CD8-positive, alpha-beta memory T cell (primary cell): Measurements from ENCODE around the gene APOBEC3C. TPM values are rescaled to one million over a fixed set of nuclear protein-coding genes. Genes with fewer than 3 reads are reported as not detected.
"Not testable (repeated sequence)": the region's sequence is repeated elsewhere in the genome, so short reads cannot be mapped to it uniquely, and the experiment has no call there.

ENCODE experiments used
- CTCF ChIA-PET: fragments of 350-600 bp; sonication (Branson Sonifier 250); formaldehyde crosslinking; loops from one replicate; lab custom pipeline; 2021; ENCODE audit warnings: antibody characterized with exemption; lab: Charles Lee
- POLR2A ChIA-PET: fragments of 350-600 bp; sonication (Branson Sonifier 250); formaldehyde crosslinking; loops from one replicate; lab custom pipeline; 2021; ENCODE audit warnings: antibody characterized with exemption; lab: Charles Lee
- DNase-seq, 5 donors: peaks; one replicate each; pipeline versions ENCODE4 v3.0.0 to v3.0.0-alpha.2; 2020 to 2022; ENCODE audit warnings: mixed read lengths in 1 of 5
- H3K27ac ChIP-seq: one replicate; pipeline ENCODE4 v1.7.0; 2013; ENCODE audit warnings: low read depth, mild to moderate bottlenecking, low read length, moderate library complexity
- H3K27me3 ChIP-seq: 2 replicates; pipeline ENCODE4 v1.7.0; 2013; ENCODE audit warnings: low read length, mild to moderate bottlenecking; ENCODE audit not compliant: insufficient read depth, poor library complexity, severe bottlenecking
- H3K36me3 ChIP-seq: 2 replicates; pipeline ENCODE4 v1.7.0; 2013; ENCODE audit warnings: mild to moderate bottlenecking, low read length, moderate library complexity; ENCODE audit not compliant: insufficient read depth
- H3K4me1 ChIP-seq: 2 replicates; pipeline ENCODE4 v1.7.0; 2013; ENCODE audit warnings: mild to moderate bottlenecking, low read length, moderate library complexity; ENCODE audit not compliant: insufficient read depth
- H3K4me3 ChIP-seq: 2 replicates; pipeline ENCODE4 v1.7.0; 2013; ENCODE audit warnings: mild to moderate bottlenecking, low read length
- H3K9me3 ChIP-seq: 2 replicates; pipeline ENCODE4 v1.7.0; 2013; ENCODE audit warnings: mild to moderate bottlenecking, low read length
- H3K27ac Mint-ChIP-seq, 8 donors: one replicate each; pipeline ENCODE4 v1.8.0; 2020 to 2021; ENCODE audit warnings: mixed read lengths in 8 of 8, mild to moderate bottlenecking in 6 of 8, inconsistent platforms in 3 of 8, moderate library complexity in 3 of 8
- H3K27me3 Mint-ChIP-seq, 2 donors: one replicate each; pipeline ENCODE4 v1.8.0; 2020 to 2021; ENCODE audit warnings: mixed read lengths in 2 of 2, mild to moderate bottlenecking in 1 of 2, moderate library complexity in 1 of 2
- H3K36me3 Mint-ChIP-seq, 3 donors: one replicate each; pipeline ENCODE4 v1.8.0; 2020 to 2021; ENCODE audit warnings: mixed read lengths in 3 of 3, inconsistent platforms in 1 of 3, mild to moderate bottlenecking in 1 of 3
- H3K4me1 Mint-ChIP-seq, 3 donors: one replicate each; pipeline ENCODE4 v1.8.0; 2020 to 2021; ENCODE audit warnings: mixed read lengths in 3 of 3, inconsistent platforms in 1 of 3, mild to moderate bottlenecking in 1 of 3
- H3K4me3 Mint-ChIP-seq, 7 donors: one replicate each; pipeline ENCODE4 v1.8.0; 2020 to 2021; ENCODE audit warnings: mixed read lengths in 7 of 7, mild to moderate bottlenecking in 6 of 7, moderate library complexity in 4 of 7, inconsistent platforms in 2 of 7
- H3K9me3 Mint-ChIP-seq, 5 donors: one replicate each; pipeline ENCODE4 v1.8.0; 2020 to 2022; ENCODE audit warnings: mixed read lengths in 5 of 5, mild to moderate bottlenecking in 3 of 5, moderate library complexity in 2 of 5, inconsistent platforms in 1 of 5
- polyA plus RNA-seq: library from polyadenylated mRNA; unstranded; fragments of 300-500 nt; fragmentation: Illumina TruSeq; gene quantifications from one replicate; pipeline ENCODE4 v1.2.3, GENCODE V29; 2021
- total RNA-seq, 2 experiments: library from RNA; stranded (reverse); gene quantifications; one replicate each; pipeline ENCODE4 v1.2.3, GENCODE V29; 2021

APOBEC3C gene
- total and polyA plus RNA-seq, 3 experiments from 2014 or later, result 133 to 255 (median 138) TPM

DNA sequence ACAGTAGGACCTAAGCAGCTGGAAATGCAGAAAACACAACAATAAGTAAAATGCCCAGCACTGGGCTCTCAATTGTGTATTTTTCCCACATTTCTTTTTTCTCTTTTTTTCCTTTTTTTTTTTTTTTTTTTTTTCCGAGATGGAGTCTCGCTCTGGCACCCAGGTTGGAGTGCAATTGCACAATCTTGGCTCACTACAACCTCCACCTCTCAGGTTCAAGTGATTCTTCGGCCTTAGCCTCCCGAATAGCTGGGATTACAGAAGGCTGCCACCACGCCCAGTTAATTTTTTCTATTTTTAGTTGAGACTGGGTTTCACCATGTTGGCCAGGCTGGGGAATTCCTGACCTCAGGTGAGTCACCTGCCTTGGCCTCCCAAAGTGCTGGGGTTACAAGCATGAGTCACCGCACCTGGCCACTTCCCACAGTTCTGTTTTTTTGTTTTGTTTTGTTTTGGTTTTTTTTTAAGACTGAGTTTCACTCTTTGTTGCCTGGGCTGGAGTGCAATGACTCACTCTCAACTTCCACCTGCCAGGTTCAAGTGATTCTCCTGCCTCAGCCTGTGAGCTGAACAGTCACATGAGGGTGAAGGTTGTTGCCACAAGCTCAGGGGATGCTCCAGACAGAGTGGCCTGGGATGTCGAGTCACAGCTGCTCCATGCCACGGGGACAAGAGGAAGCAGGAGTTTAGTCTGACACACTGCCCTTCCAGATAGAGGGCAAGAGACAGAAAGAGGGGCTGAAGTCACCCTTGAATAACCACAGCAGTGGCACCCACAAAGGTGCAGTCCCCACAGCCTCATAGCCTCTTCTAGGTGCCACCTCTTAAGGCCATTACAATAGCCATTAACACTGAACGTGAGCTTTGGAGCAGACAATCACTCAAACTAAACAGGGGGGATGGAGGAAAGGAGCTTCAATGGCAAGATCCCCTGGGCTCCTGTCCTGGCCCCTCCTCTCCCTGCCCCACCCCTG is 29.0 kb upstream of the APOBEC3C start:
- H3K4me1 Mint-ChIP-seq, result peaks cover 57 to 73% (median 63%) of the 10 kb centered on the region in 3 donors
- not testable (repeated sequence) for H3K27me3 Mint-ChIP-seq, H3K27ac ChIP-seq, H3K9me3 ChIP-seq, H3K27me3 ChIP-seq, H3K9me3 Mint-ChIP-seq, H3K36me3 Mint-ChIP-seq, H3K4me3 ChIP-seq, H3K36me3 ChIP-seq
- peak; percentile 27 to 93 (median 59) for DNase-seq
- ChIA-PET CTCF (interaction anchor here (0.7 to 6.2 kb wide), 8 partner anchors 11 to 133 kb away, joined by 3 to 33 read pairs (median 4); partner anchors contain the start of gene APOBEC3D), POLR2A (interaction anchor here (0.6 to 1.1 kb wide), 6 partner anchors 10 to 1339 kb away, joined by 3 to 8 read pairs (median 5); partner anchors contain the start of gene CBX6)
- peaks cover 31% of the 10 kb centered on the region for H3K4me1 ChIP-seq
- H3K27ac Mint-ChIP-seq, result peak overlapping the region; percentile 81 to 97 (median 90)
- H3K4me3 Mint-ChIP-seq, result peak overlapping the region in 6 of 7 donors; percentile 46 to 84 (median 59)

- peaks cover 0 to 1% of the 10 kb centered on the region in 2 donors for H3K27me3 Mint-ChIP-seq
These were observed 27.4 kb upstream of the APOBEC3C start for GRCh38 chr22:38986629-38987028.

GRCh38 chr22:38987171-38987895 is 26.7 kb upstream of the APOBEC3C start:
- no peaks in the 10 kb centered on the region for H3K9me3 ChIP-seq
- no peak overlapping the region for H3K4me3 ChIP-seq
- no peaks in the 10 kb centered on the region for H3K36me3 ChIP-seq
- no peak overlapping the region for H3K27ac ChIP-seq
- ChIA-PET CTCF (interaction anchor here (1.1 kb wide), 1 partner anchor 148 kb away, joined by 3 read pairs; no protein-coding TSS in a partner anchor), POLR2A (no interaction called here)
- no peak for DNase-seq
- H3K9me3 Mint-ChIP-seq, result peaks cover 0 to 6% (median 3%) of the 10 kb centered on the region in 5 donors
- no peak overlapping the region for H3K4me3 Mint-ChIP-seq
- no peaks in the 10 kb centered on the region for H3K27me3 ChIP-seq
- peaks cover 26% of the 10 kb centered on the region for H3K4me1 ChIP-seq
- peaks cover 0 to 1% of the 10 kb centered on the region in 2 donors for H3K27me3 Mint-ChIP-seq
- no peaks in the 10 kb centered on the region for H3K36me3 Mint-ChIP-seq
- peak overlapping the region in 1 of 8 donors; percentile 51 for H3K27ac Mint-ChIP-seq
- peaks cover 49 to 65% (median 52%) of the 10 kb centered on the region in 3 donors for H3K4me1 Mint-ChIP-seq

More at GRCh38 chr22:38986629-38987028, 27.4 kb upstream of the APOBEC3C start:
- Histone ChIP-seq H3K4me1 (peaks cover 31% of the 10 kb centered on the region), H3K36me3 (no peaks in the 10 kb centered on the region), H3K4me3 (no peak overlapping the region), H3K27ac (no peak overlapping the region), H3K9me3 (no peaks in the 10 kb centered on the region), H3K27me3 (no peaks in the 10 kb centered on the region)
- Mint-ChIP-seq H3K36me3 (no peaks in the 10 kb centered on the region), H3K4me1 (peaks cover 56 to 72% (median 59%) of the 10 kb centered on the region in 3 donors), H3K4me3 (no peak overlapping the region), H3K27ac (peak overlapping the region in 1 of 8 donors; percentile 78), H3K9me3 (peaks cover 0 to 6% (median 3%) of the 10 kb centered on the region in 5 donors)
- no peak for DNase-seq
- ChIA-PET CTCF (interaction anchor here (1.1 kb wide), 1 partner anchor 149 kb away, joined by 3 read pairs; no protein-coding TSS in a partner anchor), POLR2A (no interaction called here)

DNA sequence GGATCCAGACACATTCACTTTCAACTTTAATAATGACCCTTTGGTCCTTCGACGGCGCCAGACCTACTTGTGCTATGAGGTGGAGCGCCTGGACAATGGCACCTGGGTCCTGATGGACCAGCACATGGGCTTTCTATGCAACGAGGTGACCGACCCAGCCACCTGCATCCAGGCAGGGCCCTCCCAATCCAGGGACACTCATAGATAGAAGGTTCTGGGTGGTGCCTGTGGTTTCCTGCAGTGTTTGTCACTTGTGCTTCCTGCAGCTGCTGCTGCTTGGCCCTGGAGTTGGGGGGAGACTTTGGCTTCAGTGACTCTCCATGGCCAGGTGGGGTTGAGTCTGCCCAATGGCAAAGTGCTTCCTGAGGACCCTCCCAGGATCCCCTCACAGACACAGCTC is 24.6 kb upstream of the APOBEC3C start:
- Histone ChIP-seq H3K27ac (no peak overlapping the region), H3K36me3 (no peaks in the 10 kb centered on the region), H3K9me3 (no peaks in the 10 kb centered on the region), H3K27me3 (no peaks in the 10 kb centered on the region), H3K4me3 (no peak overlapping the region), H3K4me1 (peaks cover 21% of the 10 kb centered on the region)
- H3K27ac Mint-ChIP-seq, result peak overlapping the region in 6 of 8 donors; percentile 19 to 83 (median 40)
- peaks cover 1 to 10% of the 10 kb centered on the region in 2 donors for H3K27me3 Mint-ChIP-seq
- peaks cover 39 to 56% (median 42%) of the 10 kb centered on the region in 3 donors for H3K4me1 Mint-ChIP-seq
- no peak for DNase-seq
- H3K9me3 Mint-ChIP-seq, result peaks cover 0 to 6% (median 0%) of the 10 kb centered on the region in 5 donors
- no peaks in the 10 kb centered on the region for H3K36me3 Mint-ChIP-seq
- peak overlapping the region in 4 of 7 donors; percentile 25 to 76 (median 48) for H3K4me3 Mint-ChIP-seq
- CTCF ChIA-PET, result interaction anchor here (1.6 kb wide), 1 partner anchor 16 kb away, joined by 4 read pairs; no protein-coding TSS in a partner anchor
- POLR2A ChIA-PET, result no interaction called here

GRCh38 chr22:38992871-38993371 is 21.1 kb upstream of the APOBEC3C start:
- H3K36me3 ChIP-seq, H3K9me3 ChIP-seq, H3K27ac Mint-ChIP-seq, H3K36me3 Mint-ChIP-seq, H3K4me3 ChIP-seq, H3K9me3 Mint-ChIP-seq, H3K27ac ChIP-seq, H3K27me3 ChIP-seq, POLR2A ChIA-PET, H3K4me3 Mint-ChIP-seq, CTCF ChIA-PET, DNase-seq: not testable (repeated sequence)
- Mint-ChIP-seq H3K4me1 (peaks cover 18 to 27% (median 21%) of the 10 kb centered on the region in 3 donors), H3K27me3 (peaks cover 2 to 24% of the 10 kb centered on the region in 2 donors)
- peaks cover 12% of the 10 kb centered on the region for H3K4me1 ChIP-seq

GRCh38 chr22:38996105-38996504 is 18.0 kb upstream of the APOBEC3C start:
- Mint-ChIP-seq H3K4me1 (peaks cover 2 to 4% (median 4%) of the 10 kb centered on the region in 3 donors), H3K27ac (peak overlapping the region in 1 of 8 donors; percentile 38), H3K4me3 (no peak overlapping the region), H3K36me3 (no peaks in the 10 kb centered on the region), H3K27me3 (peaks cover 8 to 30% of the 10 kb centered on the region in 2 donors), H3K9me3 (peaks cover 0 to 7% (median 3%) of the 10 kb centered on the region in 5 donors)
- Histone ChIP-seq H3K4me1 (no peaks in the 10 kb centered on the region), H3K9me3 (no peaks in the 10 kb centered on the region), H3K36me3 (no peaks in the 10 kb centered on the region), H3K27me3 (no peaks in the 10 kb centered on the region), H3K27ac (no peak overlapping the region), H3K4me3 (no peak overlapping the region)
- CTCF ChIA-PET, result no interaction called here
- POLR2A ChIA-PET, result no interaction called here
- no peak for DNase-seq

DNA sequence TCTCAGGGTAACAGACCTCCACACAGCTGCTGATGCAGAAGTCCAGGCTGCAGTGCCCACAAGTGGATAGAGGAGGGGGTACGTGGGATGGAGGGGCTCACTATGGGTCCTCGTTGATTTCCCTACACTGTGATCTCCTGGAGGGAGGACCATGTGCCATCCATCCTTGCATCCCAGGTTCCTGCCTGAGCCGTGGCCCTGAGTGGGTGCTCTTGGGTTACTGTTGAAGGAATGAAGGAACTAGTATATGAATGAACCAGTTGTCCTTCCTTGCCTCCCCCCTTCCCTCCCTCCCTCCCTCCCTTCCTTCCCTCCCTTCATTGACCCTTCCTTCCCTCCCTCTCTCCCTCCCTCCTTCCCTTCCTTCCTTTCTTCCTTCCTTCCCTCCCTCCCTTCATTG is 16.5 kb upstream of the APOBEC3C start:
- Histone ChIP-seq H3K4me1 (peaks cover 3% of the 10 kb centered on the region), H3K4me3 (no peak overlapping the region), H3K36me3 (no peaks in the 10 kb centered on the region), H3K9me3 (no peaks in the 10 kb centered on the region), H3K27me3 (no peaks in the 10 kb centered on the region), H3K27ac (no peak overlapping the region)
- H3K36me3 Mint-ChIP-seq, result no peaks in the 10 kb centered on the region
- H3K4me3 Mint-ChIP-seq, result no peak overlapping the region
- DNase-seq, result no peak
- H3K9me3 Mint-ChIP-seq, result peaks cover 0 to 7% (median 3%) of the 10 kb centered on the region in 5 donors
- H3K4me1 Mint-ChIP-seq, result peaks cover 2 to 7% (median 4%) of the 10 kb centered on the region in 3 donors
- H3K27me3 Mint-ChIP-seq, result peaks cover 9 to 30% of the 10 kb centered on the region in 2 donors
- H3K27ac Mint-ChIP-seq, result no peak overlapping the region
- CTCF ChIA-PET, result no interaction called here
- POLR2A ChIA-PET, result no interaction called here
